Measurements from ENCODE around the gene DAB2IP.
A peak's percentile ranks its signal among the peaks of the same experiment; 100 is the strongest.
"Not testable (repeated sequence)": the region's sequence is repeated elsewhere in the genome, so short reads cannot be mapped to it uniquely, and the experiment has no call there.

The DAB2IP gene

DNA sequence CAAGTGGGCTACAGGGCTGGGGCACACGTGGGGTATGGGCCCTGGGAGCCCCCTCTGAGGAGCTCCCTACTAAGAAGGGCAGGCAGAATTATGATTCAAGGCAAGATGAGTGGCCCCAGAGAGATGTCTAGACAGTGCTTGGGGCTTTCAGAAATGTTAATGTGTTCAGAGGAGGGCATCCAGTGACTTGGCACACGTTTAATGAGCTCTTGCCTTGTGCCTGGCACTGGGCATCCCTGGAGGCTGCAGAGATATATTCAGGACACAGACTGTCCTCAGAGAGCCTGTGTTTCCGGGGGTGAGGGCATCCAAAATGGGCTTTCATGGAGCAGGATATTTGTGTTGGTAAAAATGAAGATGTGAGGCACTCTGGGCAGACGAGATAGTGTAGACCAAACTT is 25.4 kb upstream of the DAB2IP start:
- no peak for DNase-seq (ENCODE audit: low spot score)

GRCh38 chr9:121627427-121627826 is 24.0 kb upstream of the DAB2IP start:
- DNase-seq (ENCODE audit: low spot score), result no peak

GRCh38 chr9:121628401-121628800 is 23.0 kb upstream of the DAB2IP start:
- no peak for DNase-seq (ENCODE audit: low spot score)

DNA sequence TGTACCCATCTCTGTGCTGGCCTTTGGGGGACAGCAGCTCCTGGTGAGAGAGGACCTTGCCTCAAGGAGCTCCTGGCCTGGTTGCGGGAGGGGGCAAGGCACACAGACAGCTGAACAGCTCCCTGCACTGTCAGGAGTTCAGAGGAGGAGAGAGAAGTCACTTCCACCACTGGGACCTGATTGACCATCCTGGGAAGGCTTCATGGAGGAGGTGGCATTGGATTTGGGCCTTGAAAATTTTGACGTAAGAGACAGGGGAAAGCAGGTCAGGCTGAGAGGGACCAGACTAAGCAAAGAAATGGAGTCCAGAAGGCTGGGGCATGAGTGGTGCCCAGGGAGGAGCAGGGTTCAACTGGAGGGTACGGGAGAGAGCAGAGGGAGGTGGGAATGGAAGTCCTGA is 20.3 kb upstream of the DAB2IP start:
- DNase-seq (ENCODE audit: low spot score), result no peak

GRCh38 chr9:121631978-121632418 is 19.4 kb upstream of the DAB2IP start:
- DNase-seq (ENCODE audit: low spot score), result no peak

- no peak for DNase-seq (ENCODE audit: low spot score)
These were observed 18.2 kb upstream of the DAB2IP start for GRCh38 chr9:121633119-121633714.

DNA sequence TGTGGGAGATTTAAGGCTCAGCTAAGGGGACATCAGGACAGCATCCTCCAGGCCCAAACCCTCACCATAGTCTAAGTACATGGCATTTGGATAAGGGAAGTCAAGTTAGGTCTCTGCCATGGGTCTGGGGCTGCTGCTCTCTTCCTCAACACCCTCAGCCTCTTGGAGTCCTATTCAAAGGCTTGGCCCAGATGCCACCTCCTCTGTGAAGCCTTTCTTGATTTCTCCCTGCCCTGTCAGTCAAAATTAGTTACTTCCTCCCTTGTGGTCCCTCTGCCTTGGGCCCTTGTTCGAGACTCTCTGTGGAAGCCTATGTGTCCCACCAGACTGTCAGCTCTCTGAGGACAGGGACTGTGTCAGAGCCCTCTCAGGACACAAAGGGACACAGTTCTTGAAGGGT is 17.7 kb upstream of the DAB2IP start:
- DNase-seq (ENCODE audit: low spot score), result no peak

- peak; percentile 64 for DNase-seq (ENCODE audit: low spot score)
These were observed 16.8 kb upstream of the DAB2IP start for GRCh38 chr9:121634329-121635261.

- DNase-seq (ENCODE audit: low spot score), result no peak
These were observed 16.0 kb upstream of the DAB2IP start for GRCh38 chr9:121635300-121635876.

DNA sequence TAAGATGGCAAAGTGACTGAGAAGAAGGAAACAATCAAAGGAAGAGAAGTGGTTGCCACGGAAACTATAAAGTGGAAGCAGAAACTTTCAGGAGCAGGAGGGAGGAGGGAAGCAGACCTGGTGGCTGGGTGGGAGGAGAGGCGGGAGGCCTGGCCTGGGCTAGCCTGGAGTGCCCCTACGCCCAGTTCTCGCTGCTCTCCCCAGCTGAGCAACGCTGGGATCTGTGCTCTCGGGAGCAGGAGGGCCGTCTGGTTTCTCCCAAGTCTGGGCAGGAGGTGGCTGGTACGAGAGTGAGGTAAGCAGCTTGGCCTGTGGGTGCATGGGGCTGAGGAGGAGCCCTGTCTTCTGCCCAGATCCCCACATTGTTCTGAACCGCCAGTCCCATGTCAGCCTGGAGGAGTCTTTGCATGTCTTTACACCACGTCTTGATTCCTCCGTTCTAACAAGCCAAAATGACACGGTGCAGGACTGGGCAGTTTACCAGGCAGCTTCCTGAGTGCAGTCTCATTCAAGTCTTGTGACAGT is 15.0 kb upstream of the DAB2IP start:
- DNase-seq (ENCODE audit: low spot score), result peak; percentile 62

- DNase-seq (ENCODE audit: low spot score), result no peak
These were observed 14.3 kb upstream of the DAB2IP start for GRCh38 chr9:121636978-121637712.

DNA sequence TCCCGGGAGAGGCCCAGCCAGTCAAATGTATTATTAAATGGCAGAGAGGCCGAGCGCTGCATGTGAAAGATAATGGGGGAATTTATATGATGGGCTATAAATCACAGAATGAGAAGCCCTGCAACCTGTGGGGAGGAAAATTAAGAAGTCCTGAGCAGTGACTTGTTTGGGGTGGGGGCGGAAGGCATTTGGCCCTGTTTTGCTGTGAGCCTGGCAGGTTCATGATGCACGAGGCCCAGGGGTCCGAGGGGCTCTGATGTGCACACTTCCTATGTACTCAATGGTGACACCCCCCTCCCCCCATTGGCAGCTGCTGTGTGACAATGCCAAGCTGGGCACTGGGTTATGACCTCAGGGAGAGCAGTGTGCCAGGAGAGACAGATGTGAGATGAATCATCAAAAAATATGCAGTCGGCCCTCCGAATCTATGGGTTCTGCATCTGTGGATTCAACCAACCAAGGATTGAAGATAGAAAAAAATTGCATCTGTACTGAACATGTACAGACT is 13.7 kb upstream of the DAB2IP start:
- peak; percentile 95 for DNase-seq (ENCODE audit: low spot score)

DNA sequence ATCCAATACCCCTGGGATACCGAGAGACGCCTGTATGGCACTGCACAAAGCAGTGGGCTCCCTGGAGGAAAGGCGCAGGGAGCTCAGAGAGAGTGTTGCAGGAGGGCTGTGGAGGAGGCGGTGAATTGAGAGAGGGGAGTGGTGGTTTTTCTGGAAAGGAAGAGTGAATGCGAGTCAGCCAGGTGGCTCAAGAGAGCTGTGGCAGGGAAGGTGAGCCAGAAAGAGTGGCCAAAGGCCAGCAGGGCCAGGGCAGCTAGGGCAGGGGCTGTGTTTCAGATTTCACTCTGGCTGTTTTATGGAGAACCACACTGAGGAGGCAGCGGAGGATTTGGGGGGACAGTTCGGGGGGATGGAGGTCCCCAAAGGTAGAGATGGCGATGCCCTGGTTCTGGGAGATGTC is 13.0 kb upstream of the DAB2IP start:
- DNase-seq (ENCODE audit: low spot score), result no peak

GRCh38 chr9:121638901-121639592 is 12.4 kb upstream of the DAB2IP start:
- no peak for DNase-seq (ENCODE audit: low spot score)

DNA sequence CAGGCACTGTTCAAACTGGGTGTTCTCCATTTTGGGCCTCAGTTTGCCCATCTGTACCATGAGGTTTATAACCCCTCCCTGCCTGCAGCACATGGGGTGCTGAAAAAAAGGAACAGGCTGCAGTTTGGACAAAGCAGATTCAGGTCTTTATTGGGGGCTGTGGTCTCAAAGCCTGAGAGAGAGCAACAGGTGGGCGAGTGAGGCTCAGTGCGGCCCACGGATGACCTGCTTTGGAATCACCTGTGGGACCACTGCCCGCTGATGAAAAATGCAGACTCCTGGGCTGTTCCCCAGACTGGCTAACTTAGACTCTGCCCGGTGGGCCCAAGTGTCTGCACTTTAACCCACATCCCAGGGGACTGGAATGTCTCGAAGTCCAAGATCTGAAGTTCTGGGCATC is 11.8 kb upstream of the DAB2IP start:
- no peak for DNase-seq (ENCODE audit: low spot score)

- DNase-seq (ENCODE audit: low spot score), result peak; percentile 70
These were observed 11.4 kb upstream of the DAB2IP start for GRCh38 chr9:121640076-121640475.

DNA sequence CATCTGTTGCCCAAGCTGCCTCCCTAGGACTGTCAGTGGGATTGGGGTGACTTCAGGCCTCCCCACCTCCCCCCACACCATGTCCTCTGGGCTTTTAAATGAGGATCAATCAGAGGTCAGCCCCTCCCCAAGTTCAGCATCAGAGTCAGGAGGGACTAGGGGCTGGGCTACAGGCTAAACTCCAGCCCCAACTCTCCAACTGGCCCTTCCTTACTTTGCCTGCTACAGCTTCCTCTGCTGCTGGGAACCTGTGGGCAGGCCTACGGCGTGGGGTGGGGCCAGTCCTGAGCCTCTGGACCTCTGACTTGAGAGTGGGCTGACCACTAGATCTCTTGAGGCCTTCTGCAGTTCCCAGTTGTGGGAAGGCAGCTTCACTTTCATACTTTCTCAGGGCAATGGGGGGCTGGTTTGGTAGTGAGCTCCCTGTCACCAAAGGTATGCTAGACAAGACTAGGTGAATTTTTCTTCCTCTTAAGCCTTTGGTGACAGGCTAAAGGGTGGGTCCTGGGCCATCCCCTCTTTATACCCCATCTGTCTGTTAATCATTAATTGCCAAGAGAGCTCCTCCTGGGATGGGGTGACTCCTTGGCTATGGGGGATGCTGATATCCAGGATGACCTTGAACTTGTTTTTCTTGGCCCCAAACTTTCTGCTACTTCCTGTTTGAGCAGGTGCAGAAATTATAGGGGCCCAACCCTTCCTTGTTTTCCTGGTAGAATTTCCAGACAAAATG is 10.8 kb upstream of the DAB2IP start:
- DNase-seq (ENCODE audit: low spot score), result no peak

DNA sequence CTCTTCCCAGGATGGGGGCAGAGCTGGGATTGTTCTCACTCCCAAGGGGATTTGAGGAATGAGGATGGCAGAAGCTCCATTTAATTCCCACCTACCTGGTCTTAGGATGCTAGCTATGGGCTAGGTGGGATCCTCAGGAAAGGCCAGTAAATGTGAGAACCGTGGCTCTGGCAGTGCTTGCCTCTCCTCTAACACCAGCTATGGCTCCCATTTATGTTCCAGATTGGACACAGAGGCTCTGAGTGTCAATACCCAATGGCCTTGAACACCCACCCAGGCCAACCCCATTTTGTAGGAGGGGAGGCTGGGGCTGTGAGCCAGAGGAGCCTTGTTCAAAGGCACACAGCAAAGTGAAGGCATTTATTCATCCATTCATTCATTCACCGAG is 10.2 kb upstream of the DAB2IP start:
- DNase-seq (ENCODE audit: low spot score), result no peak

- DNase-seq (ENCODE audit: low spot score), result no peak
These were observed 8.7 kb upstream of the DAB2IP start for GRCh38 chr9:121642758-121643157.

DNA sequence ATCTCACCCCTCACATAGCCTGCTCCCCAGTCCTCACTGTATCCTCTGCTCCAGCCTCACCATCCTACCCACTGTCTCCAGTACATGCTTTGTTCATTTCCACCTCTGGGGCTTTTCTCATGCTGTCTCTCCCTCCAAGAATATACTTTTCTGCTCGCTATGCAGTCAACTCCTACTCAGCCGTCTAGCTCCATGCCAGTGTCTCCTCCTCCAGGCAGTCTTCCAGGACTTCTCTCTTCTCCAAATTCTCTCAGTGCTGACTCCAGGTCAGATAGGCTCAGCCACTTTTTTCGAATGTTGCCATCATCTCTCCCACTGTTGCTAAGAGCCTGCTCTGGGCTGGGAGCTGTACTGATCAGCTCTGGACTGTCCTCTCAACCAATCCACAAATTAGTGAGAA is 8.0 kb upstream of the DAB2IP start:
- DNase-seq (ENCODE audit: low spot score), result no peak

DNA sequence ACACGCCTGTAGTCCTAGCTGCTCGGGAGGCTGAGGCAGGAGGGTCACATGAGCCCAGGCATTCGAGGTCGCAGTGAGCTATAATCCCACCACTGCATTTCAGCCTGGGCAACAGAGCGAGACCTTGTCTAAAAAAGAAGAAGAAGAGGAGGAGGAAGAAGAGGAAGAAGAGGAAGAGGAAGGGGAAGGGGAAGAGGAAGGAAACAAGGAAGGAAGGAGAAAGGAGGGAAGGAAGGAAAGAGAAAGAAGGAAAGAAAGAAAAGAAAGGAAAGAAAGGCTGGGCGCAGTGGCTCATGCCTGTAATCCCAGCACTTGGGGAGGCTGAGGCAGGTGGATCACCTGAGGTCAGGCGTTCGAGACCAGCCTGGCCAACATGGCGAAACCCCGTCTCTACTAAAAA is 7.4 kb upstream of the DAB2IP start:
- DNase-seq (ENCODE audit: low spot score), result not testable (repeated sequence)

All from globus pallidus (tissue), 1 donor.